Smooth muscle cell of trachea (primary cell): ENCODE measurements around the gene TMPRSS5. TPM values are rescaled to one million over a fixed set of nuclear protein-coding genes. Genes with fewer than 3 reads are reported as not detected.

Source experiments
- total RNA-seq: library from RNA; depleted of rRNA; stranded (reverse); fragments of >200 nt; gene quantifications from 2 replicates; pipeline ENCODE4 v1.2.1, GENCODE V29; 2014

TMPRSS5 gene
- total RNA-seq = under 0.01 and 0.17 TPM in 2 replicates

DNA sequence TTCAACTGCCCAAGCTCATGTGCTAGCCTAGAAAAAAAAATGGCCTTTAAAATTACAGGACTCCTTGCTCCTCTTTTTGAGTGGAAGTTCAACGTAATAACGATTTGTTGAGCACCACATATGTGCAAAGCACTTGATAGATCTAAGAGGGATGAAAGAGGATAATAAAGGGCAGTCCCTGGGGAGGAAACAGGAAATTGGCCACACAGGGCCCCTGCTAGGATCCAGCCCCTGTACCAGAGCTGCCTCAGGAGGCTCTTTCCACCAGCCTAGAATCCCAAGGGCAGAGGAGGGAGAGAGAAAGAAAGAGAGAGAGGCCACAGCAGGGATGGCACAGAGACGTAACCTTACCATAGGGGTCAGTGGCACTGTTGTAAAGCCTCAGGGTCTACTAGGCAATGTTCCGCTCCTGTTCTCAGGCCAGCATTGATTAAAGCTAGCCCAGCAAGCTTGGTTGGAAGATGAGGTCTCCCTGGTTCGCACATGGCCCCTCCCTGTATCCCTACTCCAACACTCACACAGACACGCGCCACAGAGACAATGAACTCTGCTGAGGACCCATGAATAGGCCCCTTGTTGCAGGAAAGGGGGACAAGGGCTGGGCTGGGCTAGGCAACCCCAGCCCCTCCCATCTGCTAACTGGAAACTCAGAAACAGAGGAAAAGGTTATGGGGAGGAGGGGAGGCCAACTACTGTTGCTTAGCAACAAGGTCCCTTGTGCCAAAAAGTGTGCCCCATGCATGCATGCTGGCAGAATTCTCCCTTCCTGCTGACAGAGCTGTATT, at the start of gene TMPRSS5:
Gene TMPRSS5 (minus strand): TSS at position 438 of the 785 bp plus-strand sequence. CDS start 84 bp downstream, at position 354.

Other genes with a start within 250 kb of the TMPRSS5 start
- gene DRD2, start 230.9 kb downstream of the TMPRSS5 start, total RNA-seq = under 0.01 and 0.17 TPM in 2 replicates
- gene ZW10, start 67.4 kb upstream of the TMPRSS5 start, total RNA-seq = 16.9 and 30.1 TPM in 2 replicates
- not detected in 2 replicates for gene CLDN25, start 73.5 kb upstream of the TMPRSS5 start, total RNA-seq
- gene USP28, start 169.3 kb upstream of the TMPRSS5 start, total RNA-seq = 28.9 and 30.1 TPM in 2 replicates
- gene HTR3B, start 198.5 kb upstream of the TMPRSS5 start, total RNA-seq = not detected in 2 replicates